ENCODE results near the gene JPH4. TPM values are rescaled to one million over a fixed set of nuclear protein-coding genes. Genes with fewer than 3 reads are reported as not detected.
"Not testable (repeated sequence)": the region's sequence is repeated elsewhere in the genome, so short reads cannot be mapped to it uniquely, and the experiment has no call there.

The JPH4 gene
- total RNA-seq, 2 experiments from 2014 or later, result not detected

GRCh38 chr14:23589606-23590005 lies 11.0 kb upstream of the JPH4 start:
- H3K79me2 ChIP-seq (ENCODE audit: insufficient read depth, low read depth, low read length), result no peaks in the 10 kb centered on the region
- no peak overlapping the region for H3K4me2 ChIP-seq (ENCODE audit: low read length)
- no peaks in the 10 kb centered on the region for H3K4me1 ChIP-seq (ENCODE audit: insufficient read depth, low read length, poor library complexity, severe bottlenecking)
- no peak overlapping the region for H3K27ac ChIP-seq (ENCODE audit: low read depth, low read length, poor library complexity, severe bottlenecking)
- TF ChIP-seq EZH2phosphoT487 (IDR thresholded peaks at IDR 0.05; ENCODE audit: borderline replicate concordance, low read depth, low read length) (no peak), CTCF (conservative IDR thresholded peaks at IDR 0.05; ENCODE audit: low read length) (no peak)
- no peak overlapping the region for H2AFZ ChIP-seq (ENCODE audit: low read length)
- intact Hi-C loops (cut with micrococcal nuclease; ENCODE audit: unreplicated experiment), result loop anchor here (2.0 kb wide), 1 partner anchor 339 kb away; no protein-coding TSS in a partner anchor
- H3K9me2 ChIP-seq (ENCODE audit: insufficient read depth, low read length), result no peaks in the 10 kb centered on the region
- DNase-seq (ENCODE audit: low spot score), result no peak
- H4K20me1 ChIP-seq (ENCODE audit: insufficient read depth, low read length), result no peaks in the 10 kb centered on the region
- H3K36me3 ChIP-seq (ENCODE audit: insufficient read depth, low read length), result no peaks in the 10 kb centered on the region
- CTCF ChIA-PET (ENCODE audit: unreplicated experiment), result no interaction called here
- POLR2A ChIA-PET, result interaction anchor here (1.0 kb wide), 1 partner anchor 271 kb away, joined by 3 read pairs; no protein-coding TSS in a partner anchor
- BruUV-seq (replicated peaks), result no TSS peak
- H3K9me3 ChIP-seq (ENCODE audit: low read length), result no peaks in the 10 kb centered on the region
- no peak overlapping the region for H3K4me3 ChIP-seq (ENCODE audit: low read depth, low read length, poor library complexity, severe bottlenecking)

- no peaks in the 10 kb centered on the region for H3K36me3 ChIP-seq (ENCODE audit: insufficient read depth, low read length)
- H2AFZ ChIP-seq (ENCODE audit: low read length), result no peak overlapping the region
- POLR2A ChIA-PET, result no interaction called here
- TF ChIP-seq CTCF (conservative IDR thresholded peaks at IDR 0.05; ENCODE audit: low read length), result peak; percentile 84
- TF ChIP-seq EZH2phosphoT487 (IDR thresholded peaks at IDR 0.05; ENCODE audit: borderline replicate concordance, low read depth, low read length), result no peak
- no peaks in the 10 kb centered on the region for H3K79me2 ChIP-seq (ENCODE audit: insufficient read depth, low read depth, low read length)
- no peaks in the 10 kb centered on the region for H3K9me2 ChIP-seq (ENCODE audit: insufficient read depth, low read length)
- no peak overlapping the region for H3K27ac ChIP-seq (ENCODE audit: low read depth, low read length, poor library complexity, severe bottlenecking)
- CTCF ChIA-PET (ENCODE audit: unreplicated experiment), result interaction anchor here (1.0 kb wide), 1 partner anchor 43 kb away, joined by 4 read pairs; no protein-coding TSS in a partner anchor
- no peaks in the 10 kb centered on the region for H4K20me1 ChIP-seq (ENCODE audit: insufficient read depth, low read length)
- H3K4me1 ChIP-seq (ENCODE audit: insufficient read depth, low read length, poor library complexity, severe bottlenecking), result no peaks in the 10 kb centered on the region
- peak; percentile 69 for DNase-seq (ENCODE audit: low spot score)
- intact Hi-C loops (cut with micrococcal nuclease; ENCODE audit: unreplicated experiment), result loop anchor here (2.0 kb wide), 1 partner anchor 340 kb away; no protein-coding TSS in a partner anchor
- no peak overlapping the region for H3K4me3 ChIP-seq (ENCODE audit: low read depth, low read length, poor library complexity, severe bottlenecking)
- H3K4me2 ChIP-seq (ENCODE audit: low read length), result no peak overlapping the region
- BruUV-seq (replicated peaks), result no TSS peak
- no peaks in the 10 kb centered on the region for H3K9me3 ChIP-seq (ENCODE audit: low read length)
Observed at GRCh38 chr14:23588884-23589598, 10.5 kb upstream of the JPH4 start.

- H3K4me2 ChIP-seq (ENCODE audit: low read length); POLR2A ChIA-PET; H2AFZ ChIP-seq (ENCODE audit: low read length); H3K9me2 ChIP-seq (ENCODE audit: insufficient read depth, low read length); BruUV-seq (replicated peaks); H3K27ac ChIP-seq (ENCODE audit: low read depth, low read length, poor library complexity, severe bottlenecking); CTCF ChIA-PET (ENCODE audit: unreplicated experiment); DNase-seq (ENCODE audit: low spot score); intact Hi-C loops (cut with micrococcal nuclease; ENCODE audit: unreplicated experiment); H4K20me1 ChIP-seq (ENCODE audit: insufficient read depth, low read length); H3K4me3 ChIP-seq (ENCODE audit: low read depth, low read length, poor library complexity, severe bottlenecking); H3K9me3 ChIP-seq (ENCODE audit: low read length); H3K79me2 ChIP-seq (ENCODE audit: insufficient read depth, low read depth, low read length); H3K36me3 ChIP-seq (ENCODE audit: insufficient read depth, low read length); H3K4me1 ChIP-seq (ENCODE audit: insufficient read depth, low read length, poor library complexity, severe bottlenecking): not testable (repeated sequence)
Observed at GRCh38 chr14:23584527-23585203, 6.1 kb upstream of the JPH4 start.

- H2AFZ ChIP-seq (ENCODE audit: low read length); H3K27ac ChIP-seq (ENCODE audit: low read depth, low read length, poor library complexity, severe bottlenecking); H3K79me2 ChIP-seq (ENCODE audit: insufficient read depth, low read depth, low read length); H3K36me3 ChIP-seq (ENCODE audit: insufficient read depth, low read length); H4K20me1 ChIP-seq (ENCODE audit: insufficient read depth, low read length); CTCF ChIA-PET (ENCODE audit: unreplicated experiment); POLR2A ChIA-PET; H3K4me2 ChIP-seq (ENCODE audit: low read length); H3K4me1 ChIP-seq (ENCODE audit: insufficient read depth, low read length, poor library complexity, severe bottlenecking); intact Hi-C loops (cut with micrococcal nuclease; ENCODE audit: unreplicated experiment); H3K4me3 ChIP-seq (ENCODE audit: low read depth, low read length, poor library complexity, severe bottlenecking); DNase-seq (ENCODE audit: low spot score); H3K9me2 ChIP-seq (ENCODE audit: insufficient read depth, low read length); BruUV-seq (replicated peaks); H3K9me3 ChIP-seq (ENCODE audit: low read length): not testable (repeated sequence)
Observed at GRCh38 chr14:23583761-23584526, 5.4 kb upstream of the JPH4 start.

All from OCI-LY7 (cell line).